Measurements from ENCODE around the gene SOCS3. TPM values are rescaled to one million over a fixed set of nuclear protein-coding genes. Genes with fewer than 3 reads are reported as not detected.

Gene SOCS3
- total RNA-seq, 1 donor, result 95.2 TPM

DNA sequence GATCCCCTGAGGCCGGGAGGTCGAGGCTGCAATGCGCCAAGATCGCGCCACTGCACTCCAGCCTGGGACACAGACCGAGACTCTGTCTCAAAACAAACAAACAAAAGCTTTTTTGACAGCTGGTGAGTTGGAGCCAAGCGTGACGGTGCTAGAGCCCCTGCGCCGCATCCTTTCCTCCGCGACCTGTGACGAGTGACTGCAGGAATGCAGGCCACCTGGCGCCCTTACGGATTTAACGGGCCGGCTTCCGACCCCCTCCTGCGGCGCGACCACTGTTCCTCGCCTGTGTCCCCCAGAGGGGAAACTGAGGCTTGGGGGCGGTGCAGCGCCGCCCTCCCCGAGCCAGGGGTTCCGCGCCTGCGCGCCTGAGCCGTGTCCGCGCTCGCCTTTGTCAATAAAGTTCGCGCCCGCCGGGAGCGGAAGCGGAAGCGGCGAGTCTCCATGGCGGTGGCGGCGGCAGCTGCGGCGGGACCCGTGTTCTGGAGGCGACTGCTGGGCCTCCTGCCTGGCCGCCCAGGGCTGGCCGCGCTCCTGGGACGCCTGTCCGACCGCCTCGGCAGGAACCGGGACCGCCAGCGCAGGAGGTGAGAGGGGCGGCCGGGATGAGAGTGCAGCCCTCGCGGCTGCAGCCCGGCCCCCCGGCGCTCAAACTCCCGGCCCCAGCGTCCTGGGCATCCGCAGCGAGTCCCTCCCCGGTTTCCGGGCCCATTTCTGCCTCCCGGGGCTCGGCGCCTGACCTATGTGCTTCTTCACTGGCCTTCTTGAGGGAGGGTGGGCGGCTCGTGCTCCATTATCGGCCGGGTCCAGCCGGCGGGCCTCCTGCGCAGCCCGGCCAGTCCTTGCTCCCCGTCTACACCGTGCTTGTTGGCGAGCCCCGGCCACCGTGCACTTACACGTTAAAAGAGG, 18.6 kb upstream of the SOCS3 start, which contains the start of gene PGS1:
PGS1 (plus strand) TSS at position 425 of the 906 bp plus-strand sequence; CDS start at position 442, 17 bp downstream.
- H3K9me3 ChIP-seq (ENCODE audit: low read depth, low read length), result no peaks in the 10 kb centered on the region
- no peaks in the 10 kb centered on the region for H3K27me3 ChIP-seq (ENCODE audit: insufficient read depth, low read length)
- TF ChIP-seq, protein P1, sequence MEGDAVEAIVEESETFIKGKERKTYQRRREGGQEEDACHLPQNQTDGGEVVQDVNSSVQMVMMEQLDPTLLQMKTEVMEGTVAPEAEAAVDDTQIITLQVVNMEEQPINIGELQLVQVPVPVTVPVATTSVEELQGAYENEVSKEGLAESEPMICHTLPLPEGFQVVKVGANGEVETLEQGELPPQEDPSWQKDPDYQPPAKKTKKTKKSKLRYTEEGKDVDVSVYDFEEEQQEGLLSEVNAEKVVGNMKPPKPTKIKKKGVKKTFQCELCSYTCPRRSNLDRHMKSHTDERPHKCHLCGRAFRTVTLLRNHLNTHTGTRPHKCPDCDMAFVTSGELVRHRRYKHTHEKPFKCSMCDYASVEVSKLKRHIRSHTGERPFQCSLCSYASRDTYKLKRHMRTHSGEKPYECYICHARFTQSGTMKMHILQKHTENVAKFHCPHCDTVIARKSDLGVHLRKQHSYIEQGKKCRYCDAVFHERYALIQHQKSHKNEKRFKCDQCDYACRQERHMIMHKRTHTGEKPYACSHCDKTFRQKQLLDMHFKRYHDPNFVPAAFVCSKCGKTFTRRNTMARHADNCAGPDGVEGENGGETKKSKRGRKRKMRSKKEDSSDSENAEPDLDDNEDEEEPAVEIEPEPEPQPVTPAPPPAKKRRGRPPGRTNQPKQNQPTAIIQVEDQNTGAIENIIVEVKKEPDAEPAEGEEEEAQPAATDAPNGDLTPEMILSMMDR (IDR thresholded peaks at IDR 0.05; ENCODE audit: extremely low read depth, low read depth, low read length), result no peak
- H3K4me3 ChIP-seq (ENCODE audit: insufficient read depth, low read length), result peak within 1 kb of the TSS; percentile 92
- peak within 1 kb of the TSS; percentile 100 for H3K27ac ChIP-seq (ENCODE audit: low read depth, low read length)
- peaks cover 7% of the 10 kb centered on the region for H3K36me3 ChIP-seq (ENCODE audit: insufficient read depth, low read length)
- peak within 1 kb of the TSS; percentile 78 for H3K4me2 ChIP-seq (ENCODE audit: insufficient read depth, low read length)
- peaks cover 50% of the 10 kb centered on the region for H3K79me2 ChIP-seq (ENCODE audit: insufficient read depth, low read length)
- H4K20me1 ChIP-seq (ENCODE audit: insufficient read depth, low read length), result peaks cover 4% of the 10 kb centered on the region
- H2AFZ ChIP-seq (ENCODE audit: low read length), result peak within 1 kb of the TSS; percentile 93
- H3K4me1 ChIP-seq (ENCODE audit: insufficient read depth, low read length), result peaks cover 58% of the 10 kb centered on the region
- peak; percentile 89 for DNase-seq (ENCODE audit: insufficient read length, low spot score, missing footprints)

- Histone ChIP-seq H3K27ac (ENCODE audit: low read depth, low read length) (peak overlapping the region; percentile 99), H3K9me3 (ENCODE audit: low read depth, low read length) (no peaks in the 10 kb centered on the region), H2AFZ (ENCODE audit: low read length) (peak overlapping the region; percentile 93), H4K20me1 (ENCODE audit: insufficient read depth, low read length) (peaks cover 4% of the 10 kb centered on the region), H3K36me3 (ENCODE audit: insufficient read depth, low read length) (peaks cover 7% of the 10 kb centered on the region), H3K4me3 (ENCODE audit: insufficient read depth, low read length) (peak overlapping the region; percentile 92), H3K27me3 (ENCODE audit: insufficient read depth, low read length) (no peaks in the 10 kb centered on the region), H3K4me2 (ENCODE audit: insufficient read depth, low read length) (peak overlapping the region; percentile 78), H3K4me1 (ENCODE audit: insufficient read depth, low read length) (peaks cover 55% of the 10 kb centered on the region), H3K79me2 (ENCODE audit: insufficient read depth, low read length) (peaks cover 44% of the 10 kb centered on the region)
- DNase-seq (ENCODE audit: insufficient read length, low spot score, missing footprints), result no peak
- TF ChIP-seq, protein P1 (IDR thresholded peaks at IDR 0.05; ENCODE audit: extremely low read depth, low read depth, low read length), result no peak
These were observed 18.0 kb upstream of the SOCS3 start for GRCh38 chr17:78377858-78378224.

DNA sequence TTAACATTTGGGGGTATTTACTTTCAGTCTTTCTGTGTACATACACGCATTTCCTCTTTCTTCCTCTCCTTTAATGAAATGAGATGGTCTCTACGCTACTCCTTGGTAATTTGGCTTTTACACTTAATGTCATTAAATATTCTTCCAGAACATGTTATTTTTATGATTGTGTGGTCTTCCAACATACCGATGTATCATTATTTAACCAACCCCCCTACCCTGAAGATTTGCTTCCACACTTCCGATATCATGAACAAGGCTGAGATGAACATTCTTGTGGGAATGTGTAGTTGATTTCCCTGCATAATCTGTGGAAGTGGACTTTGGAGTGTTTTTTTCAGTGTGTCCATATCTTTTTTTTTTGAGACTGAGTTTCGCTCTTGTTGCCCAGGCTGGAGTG, 16.3 kb upstream of the SOCS3 start:
- H3K9me3 ChIP-seq (ENCODE audit: low read depth, low read length), result no peaks in the 10 kb centered on the region
- H4K20me1 ChIP-seq (ENCODE audit: insufficient read depth, low read length), result no peaks in the 10 kb centered on the region
- peak overlapping the region; percentile 27 for H3K4me3 ChIP-seq (ENCODE audit: insufficient read depth, low read length)
- H3K36me3 ChIP-seq (ENCODE audit: insufficient read depth, low read length), result peaks cover 7% of the 10 kb centered on the region
- no peaks in the 10 kb centered on the region for H3K27me3 ChIP-seq (ENCODE audit: insufficient read depth, low read length)
- peaks cover 29% of the 10 kb centered on the region for H3K79me2 ChIP-seq (ENCODE audit: insufficient read depth, low read length)
- H3K4me1 ChIP-seq (ENCODE audit: insufficient read depth, low read length), result peaks cover 47% of the 10 kb centered on the region
- peak overlapping the region; percentile 100 for H3K27ac ChIP-seq (ENCODE audit: low read depth, low read length)
- no peak overlapping the region for H2AFZ ChIP-seq (ENCODE audit: low read length)
- peak overlapping the region; percentile 57 for H3K4me2 ChIP-seq (ENCODE audit: insufficient read depth, low read length)
- TF ChIP-seq, protein P1 (IDR thresholded peaks at IDR 0.05; ENCODE audit: extremely low read depth, low read depth, low read length), result no peak
- DNase-seq (ENCODE audit: insufficient read length, low spot score, missing footprints), result peak; percentile 63
